ENCODE measurements around the gene OXCT1.
A peak's percentile ranks its signal among the peaks of the same experiment; 100 is the strongest.

Gene OXCT1

GRCh38 chr5:41869724-41870626, at the start of gene OXCT1:
Gene OXCT1, minus strand, starts transcription at chr5:41870425. Its CDS starts 67 bp downstream, at chr5:41870358.
- peak; percentile 84 for DNase-seq (ENCODE audit: low read depth)

- no peak for DNase-seq (ENCODE audit: low read depth)
Measured at GRCh38 chr5:41918105-41918504, 47.9 kb upstream of the OXCT1 start.

- peak; percentile 81 for DNase-seq (ENCODE audit: low read depth)
Measured at GRCh38 chr5:41908374-41909079, 38.3 kb upstream of the OXCT1 start.

- DNase-seq (ENCODE audit: low read depth) = no peak
Measured at GRCh38 chr5:41906151-41906550, 35.9 kb upstream of the OXCT1 start.

- DNase-seq (ENCODE audit: low read depth) = peak; percentile 100
Measured at GRCh38 chr5:41903892-41904799, 33.9 kb upstream of the OXCT1 start, which contains the start of gene RIMOC1. Gene RIMOC1, plus strand, starts transcription at chr5:41904344. Its CDS starts 24 bp downstream, at chr5:41904368.

GRCh38 chr5:41903382-41903891, 33.2 kb upstream of the OXCT1 start:
- DNase-seq (ENCODE audit: low read depth) = no peak

- DNase-seq (ENCODE audit: low read depth) = no peak
Measured at GRCh38 chr5:41896230-41896629, 26.0 kb upstream of the OXCT1 start.

- DNase-seq (ENCODE audit: low read depth) = no peak
Measured at GRCh38 chr5:41893074-41893851, 23.0 kb upstream of the OXCT1 start.

- no peak for DNase-seq (ENCODE audit: low read depth)
Measured at GRCh38 chr5:41892031-41892430, 21.8 kb upstream of the OXCT1 start.

- no peak for DNase-seq (ENCODE audit: low read depth)
Measured at GRCh38 chr5:41891066-41891707, 21.0 kb upstream of the OXCT1 start.

- no peak for DNase-seq (ENCODE audit: low read depth)
Measured at GRCh38 chr5:41885286-41885685, 15.1 kb upstream of the OXCT1 start.

- DNase-seq (ENCODE audit: low read depth) = no peak
Measured at GRCh38 chr5:41883936-41884335, 13.7 kb upstream of the OXCT1 start.

- DNase-seq (ENCODE audit: low read depth) = no peak
Measured at GRCh38 chr5:41883243-41883642, 13.0 kb upstream of the OXCT1 start.

GRCh38 chr5:41882765-41883164, 12.5 kb upstream of the OXCT1 start:
- DNase-seq (ENCODE audit: low read depth) = no peak

GRCh38 chr5:41878643-41879478, 8.6 kb upstream of the OXCT1 start:
- no peak for DNase-seq (ENCODE audit: low read depth)

- no peak for DNase-seq (ENCODE audit: low read depth)
Measured at GRCh38 chr5:41878173-41878572, 7.9 kb upstream of the OXCT1 start.

- DNase-seq (ENCODE audit: low read depth) = no peak
Measured at GRCh38 chr5:41877408-41877807, 7.2 kb upstream of the OXCT1 start.

GRCh38 chr5:41876678-41877077, 6.5 kb upstream of the OXCT1 start:
- no peak for DNase-seq (ENCODE audit: low read depth)

- DNase-seq (ENCODE audit: low read depth) = no peak
Measured at GRCh38 chr5:41875121-41875520, 4.9 kb upstream of the OXCT1 start.

Measured in EH (cell line).